Loucy (cell line): ENCODE measurements around the gene MPG.
A peak's percentile ranks its signal among the peaks of the same experiment; 100 is the strongest.

ENCODE experiments used
- H2AFZ ChIP-seq: fragments of 200-600 bp; sonication (generic); 2 replicates; pipeline ENCODE4 v1.6.0; 2016; ENCODE audit warnings: antibody characterized with exemption, mild to moderate bottlenecking, low read length, moderate library complexity
- H3F3A ChIP-seq: fragments of 200-600 bp; 2 replicates; pipeline ENCODE4 v1.6.0; 2016; ENCODE audit warnings: antibody characterized with exemption, low read depth, mild to moderate bottlenecking
- H3K27me3 ChIP-seq: fragments of 200-600 bp; sonication (generic); 2 replicates; pipeline ENCODE4 v1.6.1; 2014; ENCODE audit warnings: low read length, mild to moderate bottlenecking; ENCODE audit not compliant: insufficient read depth, poor library complexity, severe bottlenecking
- H3K36me3 ChIP-seq: fragments of 200-600 bp; sonication (generic); 2 replicates; pipeline ENCODE4 v1.6.1; 2016; ENCODE audit warnings: low read length; ENCODE audit not compliant: insufficient read depth
- H3K4me1 ChIP-seq: fragments of 200-600 bp; sonication (generic); 2 replicates; pipeline ENCODE4 v1.5.1; 2014; ENCODE audit warnings: low read length, mild to moderate bottlenecking; ENCODE audit not compliant: insufficient read depth, poor library complexity, severe bottlenecking
- H3K4me2 ChIP-seq: fragments of 200-600 bp; sonication (generic); 2 replicates; pipeline ENCODE4 v1.6.0; 2014; ENCODE audit warnings: antibody characterized with exemption, low read length, low read depth, mild to moderate bottlenecking; ENCODE audit not compliant: poor library complexity, severe bottlenecking
- H3K4me3 ChIP-seq: fragments of 200-600 bp; sonication (generic); 2 replicates; pipeline ENCODE4 v1.5.1; 2014; ENCODE audit warnings: low read length, mild to moderate bottlenecking, mixed read lengths; ENCODE audit not compliant: poor library complexity, severe bottlenecking
- H3K79me2 ChIP-seq: fragments of 200-600 bp; sonication (generic); 2 replicates; pipeline ENCODE4 v1.6.1; 2014; ENCODE audit warnings: low read length; ENCODE audit not compliant: insufficient read depth
- H3K9ac ChIP-seq: fragments of 200-600 bp; sonication (generic); 2 replicates; pipeline ENCODE4 v1.6.0; 2014; ENCODE audit warnings: mild to moderate bottlenecking, low read depth, low read length, moderate library complexity; ENCODE audit not compliant: poor library complexity, severe bottlenecking
- H3K9me2 ChIP-seq: fragments of 200-600 bp; sonication (generic); replicated peaks from 2 replicates; pipeline ENCODE4 v1.6.1; 2016; ENCODE audit warnings: low read depth, low read length, mixed read lengths
- H3K9me3 ChIP-seq: fragments of 200-600 bp; sonication (generic); 2 replicates; pipeline ENCODE4 v1.6.1; 2014; ENCODE audit warnings: mild to moderate bottlenecking, antibody characterized with exemption, low read length, low read depth; ENCODE audit not compliant: insufficient read depth
- H4K20me1 ChIP-seq: fragments of 200-600 bp; sonication (generic); 2 replicates; pipeline ENCODE4 v1.6.0; 2014; ENCODE audit warnings: antibody characterized with exemption, low read length, mild to moderate bottlenecking; ENCODE audit not compliant: insufficient read depth, poor library complexity, severe bottlenecking
- EZH2phosphoT487 ChIP-seq: fragments of 200-600 bp; IDR thresholded peaks from 2 replicates; pipeline ENCODE4 v1.6.1; 2018; ENCODE audit warnings: antibody characterized with exemption, mild to moderate bottlenecking, moderate library complexity, borderline replicate concordance
- TF ChIP-seq, protein P1 (sequence below): fragments of 200-600 bp; sonication (generic); conservative IDR thresholded peaks from 2 replicates; pipeline ENCODE4 v1.5.1; 2014; ENCODE audit warnings: mild to moderate bottlenecking, antibody characterized with exemption, low read length

Gene MPG

DNA sequence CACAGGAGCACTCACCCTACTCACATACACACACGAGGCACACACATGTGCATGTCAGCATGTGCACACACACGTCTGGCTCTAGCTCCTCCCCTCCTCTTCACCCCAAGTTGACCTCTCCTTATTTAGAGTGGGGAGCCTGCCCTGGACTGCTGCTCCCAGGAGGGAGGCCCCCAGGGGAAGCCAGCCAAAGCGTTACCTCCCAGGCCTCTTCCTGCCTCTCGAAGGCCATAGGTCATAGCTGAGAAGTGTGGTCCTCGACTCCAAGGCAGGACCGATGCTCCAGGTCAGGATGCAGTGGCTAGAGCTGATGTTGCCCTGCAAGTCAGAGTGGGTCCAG is 43.4 kb upstream of the MPG start:
- Histone ChIP-seq H3K9me2 (no peaks in the 10 kb centered on the region), H2AFZ (no peak overlapping the region), H4K20me1 (no peaks in the 10 kb centered on the region), H3K4me1 (peaks cover 21% of the 10 kb centered on the region), H3K4me3 (no peak overlapping the region), H3K27me3 (no peaks in the 10 kb centered on the region), H3K4me2 (peak overlapping the region; percentile 27), H3K79me2 (no peaks in the 10 kb centered on the region), H3F3A (no peaks in the 10 kb centered on the region), H3K36me3 (no peaks in the 10 kb centered on the region), H3K9ac (no peak overlapping the region), H3K9me3 (no peaks in the 10 kb centered on the region)
- TF ChIP-seq EZH2phosphoT487: no peak
- TF ChIP-seq, protein P1, sequence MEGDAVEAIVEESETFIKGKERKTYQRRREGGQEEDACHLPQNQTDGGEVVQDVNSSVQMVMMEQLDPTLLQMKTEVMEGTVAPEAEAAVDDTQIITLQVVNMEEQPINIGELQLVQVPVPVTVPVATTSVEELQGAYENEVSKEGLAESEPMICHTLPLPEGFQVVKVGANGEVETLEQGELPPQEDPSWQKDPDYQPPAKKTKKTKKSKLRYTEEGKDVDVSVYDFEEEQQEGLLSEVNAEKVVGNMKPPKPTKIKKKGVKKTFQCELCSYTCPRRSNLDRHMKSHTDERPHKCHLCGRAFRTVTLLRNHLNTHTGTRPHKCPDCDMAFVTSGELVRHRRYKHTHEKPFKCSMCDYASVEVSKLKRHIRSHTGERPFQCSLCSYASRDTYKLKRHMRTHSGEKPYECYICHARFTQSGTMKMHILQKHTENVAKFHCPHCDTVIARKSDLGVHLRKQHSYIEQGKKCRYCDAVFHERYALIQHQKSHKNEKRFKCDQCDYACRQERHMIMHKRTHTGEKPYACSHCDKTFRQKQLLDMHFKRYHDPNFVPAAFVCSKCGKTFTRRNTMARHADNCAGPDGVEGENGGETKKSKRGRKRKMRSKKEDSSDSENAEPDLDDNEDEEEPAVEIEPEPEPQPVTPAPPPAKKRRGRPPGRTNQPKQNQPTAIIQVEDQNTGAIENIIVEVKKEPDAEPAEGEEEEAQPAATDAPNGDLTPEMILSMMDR: no peak

DNA sequence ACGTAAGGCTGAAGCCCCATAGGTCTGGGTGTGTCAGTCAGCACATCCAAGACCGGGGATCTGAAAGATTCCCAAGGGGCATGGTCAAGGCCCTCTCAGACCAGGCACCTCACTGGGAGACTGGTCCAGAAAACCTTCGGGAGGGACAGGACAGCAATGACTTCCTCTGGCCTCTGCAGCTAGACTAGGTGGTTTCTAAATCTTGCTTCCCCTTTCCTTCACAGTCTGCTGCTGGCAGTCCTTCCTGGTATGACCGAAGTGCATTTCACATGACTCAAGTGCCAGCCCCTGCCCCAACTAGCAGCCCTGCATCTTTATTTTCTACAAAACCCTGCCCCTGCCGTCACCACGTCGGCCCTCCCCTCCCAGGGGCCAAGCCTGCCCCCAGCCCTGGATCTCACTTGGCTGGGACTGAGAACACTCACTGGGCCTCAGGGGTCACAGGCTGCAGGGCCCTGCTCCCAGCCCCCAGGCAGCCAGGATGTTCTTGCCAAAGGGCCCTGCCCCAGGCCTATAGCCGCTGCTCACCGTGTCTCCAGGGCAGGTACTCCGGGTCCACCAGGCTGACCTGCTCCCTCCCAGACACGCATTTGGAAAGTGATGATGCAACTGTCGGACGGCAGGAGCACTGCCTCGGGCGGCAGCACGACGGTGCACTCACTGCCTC is 42.9 kb upstream of the MPG start:
- no peak overlapping the region for H3K9ac ChIP-seq
- no peaks in the 10 kb centered on the region for H3K9me2 ChIP-seq
- H3K4me2 ChIP-seq: peak overlapping the region; percentile 27

DNA sequence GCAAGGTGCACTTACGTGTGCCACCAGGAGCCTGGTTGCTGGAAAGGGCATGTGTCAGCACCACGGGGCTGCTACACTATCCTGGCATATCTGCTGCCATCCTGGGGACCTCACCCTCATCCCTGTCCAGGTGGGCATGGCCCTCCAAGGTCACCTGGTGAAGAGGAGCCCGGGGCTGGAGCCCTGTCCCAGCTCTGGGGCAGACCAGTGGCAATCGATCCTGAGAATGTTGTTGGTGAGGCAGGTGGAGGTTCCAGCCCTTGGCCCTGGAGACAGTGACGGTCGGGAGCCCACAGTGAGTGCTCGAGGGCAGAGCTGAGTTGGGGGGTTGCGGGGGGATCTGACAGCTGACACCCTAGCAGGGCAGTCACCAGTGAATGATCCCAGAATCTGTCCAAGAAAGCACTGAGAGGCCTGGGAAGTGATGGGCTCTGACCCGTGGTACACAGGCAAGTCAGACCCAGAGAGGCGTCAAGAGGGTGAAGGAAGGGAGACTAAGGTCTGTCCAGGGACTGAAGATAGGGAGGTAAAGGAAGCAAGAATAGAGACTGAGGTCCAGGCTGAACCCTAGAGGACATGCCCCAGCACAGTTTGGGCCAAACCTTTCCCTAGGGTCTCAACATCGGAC is 42.2 kb upstream of the MPG start:
- no peak overlapping the region for H3K4me2 ChIP-seq
- H2AFZ ChIP-seq: no peak overlapping the region
- no peaks in the 10 kb centered on the region for H3K36me3 ChIP-seq
- TF ChIP-seq, protein P1: no peak
- TF ChIP-seq EZH2phosphoT487: no peak
- H3F3A ChIP-seq: no peaks in the 10 kb centered on the region
- H3K4me3 ChIP-seq: no peak overlapping the region
- H4K20me1 ChIP-seq: no peaks in the 10 kb centered on the region
- H3K9me3 ChIP-seq: no peaks in the 10 kb centered on the region
- H3K9ac ChIP-seq: no peak overlapping the region
- H3K4me1 ChIP-seq: peaks cover 21% of the 10 kb centered on the region
- H3K27me3 ChIP-seq: no peaks in the 10 kb centered on the region
- no peaks in the 10 kb centered on the region for H3K9me2 ChIP-seq
- no peaks in the 10 kb centered on the region for H3K79me2 ChIP-seq

More for the DNA sequence above, 42.9 kb upstream of the MPG start:
- TF ChIP-seq, protein P1: no peak
- TF ChIP-seq EZH2phosphoT487: no peak
- no peaks in the 10 kb centered on the region for H3K36me3 ChIP-seq
- no peak overlapping the region for H2AFZ ChIP-seq
- H3F3A ChIP-seq: no peaks in the 10 kb centered on the region
- no peaks in the 10 kb centered on the region for H3K9me3 ChIP-seq
- H3K4me1 ChIP-seq: peaks cover 21% of the 10 kb centered on the region
- H4K20me1 ChIP-seq: no peaks in the 10 kb centered on the region
- no peak overlapping the region for H3K4me3 ChIP-seq
- no peaks in the 10 kb centered on the region for H3K79me2 ChIP-seq
- H3K27me3 ChIP-seq: no peaks in the 10 kb centered on the region
